Lung (tissue), 16 donors: ENCODE data around the gene MYOZ2. TPM values are rescaled to one million over a fixed set of nuclear protein-coding genes. Genes with fewer than 3 reads are reported as not detected.

Experiments used
- ATAC-seq: fragments of 200-7000 bp; cut with Tn5 transposase; one replicate; pipeline ENCODE4 v1.9.1; 2020; ENCODE audit warnings: moderate number of reproducible peaks; ENCODE audit not compliant: insufficient read depth, low FRiP score
- DNase-seq, 3 donors: peaks; one replicate each; pipeline ENCODE4 v3.0.0-alpha.2; 2013 to 2017
- H3K27ac ChIP-seq, 2 donors: one replicate each; pipeline ENCODE4 v1.5.1; 2013; ENCODE audit warnings: mild to moderate bottlenecking in 2 of 2, moderate library complexity in 2 of 2, control low read depth in 1 of 2, inconsistent platforms in 1 of 2, low read depth in 1 of 2, low read length in 1 of 2
- H3K27me3 ChIP-seq, 3 donors: one replicate each; pipeline ENCODE4 v1.5.1; 2013; ENCODE audit warnings: low read length in 2 of 3; ENCODE audit not compliant: control insufficient read depth in 3 of 3, insufficient read depth in 3 of 3
- H3K36me3 ChIP-seq, 4 donors: one replicate each; pipeline ENCODE4 v1.5.1; 2013; ENCODE audit warnings: low read length in 4 of 4, mild to moderate bottlenecking in 1 of 4, moderate library complexity in 1 of 4; ENCODE audit not compliant: control insufficient read depth in 4 of 4, insufficient read depth in 4 of 4
- H3K4me1 ChIP-seq, 5 donors: one replicate each; pipeline ENCODE4 v1.5.1; 2013; ENCODE audit warnings: low read length in 5 of 5, mild to moderate bottlenecking in 2 of 5, moderate library complexity in 1 of 5; ENCODE audit not compliant: control insufficient read depth in 5 of 5, insufficient read depth in 5 of 5
- H3K4me3 ChIP-seq: one replicate; pipeline ENCODE4 v1.5.1; 2013; ENCODE audit warnings: mild to moderate bottlenecking, control low read depth, moderate library complexity
- H3K9ac ChIP-seq, 2 donors: one replicate each; pipeline ENCODE4 v1.5.1; 2013; ENCODE audit warnings: low read length in 2 of 2, control low read depth in 1 of 2; ENCODE audit not compliant: insufficient read depth in 1 of 2
- H3K9me3 ChIP-seq, 4 donors: one replicate each; pipeline ENCODE4 v1.5.1; 2013; ENCODE audit warnings: low read length in 3 of 4, mild to moderate bottlenecking in 1 of 4, moderate library complexity in 1 of 4; ENCODE audit not compliant: control insufficient read depth in 4 of 4, insufficient read depth in 3 of 4
- WGBS, 2 donors: extraction: QIAGEN DNeasy Blood & Tissue Kit; methylation state at CpG; one replicate each; pipeline ENCODE4 v1.1.7; 2013; 5-methylcytosine and 5-hydroxymethylcytosine counted together
- long read RNA-seq, 5 donors: transcript quantifications; one replicate each; lab custom pipeline, GENCODE V29; 2026
- polyA plus RNA-seq, 2 donors: library from polyadenylated mRNA; stranded (reverse); fragments of 200-250 nt; gene quantifications; one replicate each; pipeline ENCODE4 v1.2.1, GENCODE V29; 2013
- total RNA-seq, 2 donors: library from RNA; depleted of rRNA in 1 of 2; stranded (reverse); fragments of >200 nt in 1 of 2; gene quantifications; one replicate each; pipeline ENCODE4 v1.2.1, GENCODE V29; 2014 to 2021
- TF ChIP-seq, protein P1 (sequence below): IDR thresholded peaks from 2 replicates; pipeline ENCODE4 v1.5.1; 2012; ENCODE audit warnings: mild to moderate bottlenecking; ENCODE audit errors: control extremely low read depth, extremely low read depth
- donor health status: control.
- donor health status: control.
- donor health status: Bipolar disorder and iron deficiency.
- donor health status: healthy.
- donor health status: DM: yes; HTN: yes; CAD: no.

MYOZ2 gene
- total RNA-seq: under 1 TPM; 0.09 to 0.63 TPM
- under 1 TPM; 0.09 to 0.20 TPM for polyA plus RNA-seq
- long read RNA-seq, donor 1, partial matches to known transcripts: 0 of 1 reads
- long read RNA-seq, donor 1, other reads (novel, unspliced or antisense): 0 of 1 reads
- long read RNA-seq, donor 2: 0 reads
- long read RNA-seq, donor 3: 0 reads
- long read RNA-seq, donor 4: 0 reads
- long read RNA-seq, donor 5: 0 reads

DNA sequence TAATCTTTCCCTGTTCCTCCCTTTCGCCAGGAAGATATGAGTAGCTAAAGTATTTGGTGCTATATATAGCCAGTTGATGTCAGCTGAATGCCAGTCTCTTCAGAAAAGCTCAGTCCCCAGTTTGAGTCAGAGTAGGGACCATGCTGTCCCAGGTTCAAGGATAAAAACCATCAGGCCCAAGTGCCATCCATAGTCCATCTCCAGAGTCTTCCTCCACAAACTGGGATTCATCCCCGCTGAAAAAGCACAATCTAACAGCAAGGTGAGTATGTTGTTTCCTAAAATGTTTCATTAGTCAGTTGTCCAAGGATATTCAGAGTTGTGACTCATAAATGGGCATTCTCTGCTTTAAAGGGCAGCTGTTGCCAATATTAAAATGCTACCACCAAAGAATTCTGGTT lies at the start of gene MYOZ2:
TSS of gene MYOZ2 (plus strand) at position 112 of the 401 bp plus-strand sequence. CDS start 694 bp downstream, outside the sequence.
- Histone ChIP-seq H3K4me1 (peaks cover 0 to 12% (median 0%) of the 10 kb centered on the region in 5 donors), H3K27me3 (no peaks in the 10 kb centered on the region), H3K9me3 (no peaks in the 10 kb centered on the region), H3K27ac (peak within 1 kb of the TSS in 1 of 2 donors; percentile 96), H3K36me3 (peaks cover 0 to 2% (median 0%) of the 10 kb centered on the region in 4 donors), H3K9ac (no peak within 1 kb of the TSS), H3K4me3 (no peak within 1 kb of the TSS)
- no peak for DNase-seq
- TF ChIP-seq, protein P1, sequence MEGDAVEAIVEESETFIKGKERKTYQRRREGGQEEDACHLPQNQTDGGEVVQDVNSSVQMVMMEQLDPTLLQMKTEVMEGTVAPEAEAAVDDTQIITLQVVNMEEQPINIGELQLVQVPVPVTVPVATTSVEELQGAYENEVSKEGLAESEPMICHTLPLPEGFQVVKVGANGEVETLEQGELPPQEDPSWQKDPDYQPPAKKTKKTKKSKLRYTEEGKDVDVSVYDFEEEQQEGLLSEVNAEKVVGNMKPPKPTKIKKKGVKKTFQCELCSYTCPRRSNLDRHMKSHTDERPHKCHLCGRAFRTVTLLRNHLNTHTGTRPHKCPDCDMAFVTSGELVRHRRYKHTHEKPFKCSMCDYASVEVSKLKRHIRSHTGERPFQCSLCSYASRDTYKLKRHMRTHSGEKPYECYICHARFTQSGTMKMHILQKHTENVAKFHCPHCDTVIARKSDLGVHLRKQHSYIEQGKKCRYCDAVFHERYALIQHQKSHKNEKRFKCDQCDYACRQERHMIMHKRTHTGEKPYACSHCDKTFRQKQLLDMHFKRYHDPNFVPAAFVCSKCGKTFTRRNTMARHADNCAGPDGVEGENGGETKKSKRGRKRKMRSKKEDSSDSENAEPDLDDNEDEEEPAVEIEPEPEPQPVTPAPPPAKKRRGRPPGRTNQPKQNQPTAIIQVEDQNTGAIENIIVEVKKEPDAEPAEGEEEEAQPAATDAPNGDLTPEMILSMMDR: no peak
- ATAC-seq: peak; percentile 27
- WGBS, 2 donors: 85 to 86% methylated on average over 2 of the region's 2 CpGs

DNA sequence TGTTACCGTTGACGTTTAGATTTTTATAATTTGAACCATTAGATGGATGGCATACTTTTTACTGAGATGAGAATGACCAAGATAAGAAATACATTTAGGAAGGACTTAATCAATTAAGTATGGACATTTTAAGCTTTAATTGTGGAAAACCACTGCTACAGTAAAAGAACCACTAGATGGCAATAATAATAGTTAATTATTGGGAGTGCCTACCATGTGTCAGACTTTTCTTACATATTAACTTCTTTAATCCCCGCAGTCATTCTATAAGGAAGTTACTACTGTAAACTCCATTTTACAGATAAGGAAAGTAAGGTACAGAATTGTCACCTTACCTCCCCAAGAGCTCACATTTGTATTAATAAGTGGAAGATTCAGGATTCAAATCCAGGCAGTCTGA lies 48.5 kb upstream of the MYOZ2 start:
- DNase-seq: no peak

DNA sequence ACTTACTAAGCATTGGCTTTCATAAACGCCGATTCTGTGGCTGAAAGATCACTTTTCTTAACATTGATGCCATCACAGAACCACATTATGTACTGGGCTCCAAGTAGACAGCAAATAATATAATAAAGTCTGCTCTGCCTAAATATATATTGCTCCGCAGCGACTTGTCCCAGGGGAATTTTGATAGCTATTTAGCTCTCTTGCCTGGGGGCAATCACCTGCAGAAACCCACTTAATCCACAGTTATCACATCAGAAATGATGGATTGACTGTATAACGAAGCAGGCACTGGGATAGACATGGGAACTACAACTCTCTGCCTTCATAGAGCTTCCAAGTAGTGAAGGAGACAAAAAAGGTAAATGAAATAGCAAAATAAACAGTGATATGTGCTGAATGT lies 48.0 kb upstream of the MYOZ2 start:
- H3K27me3 ChIP-seq: no peaks in the 10 kb centered on the region
- no peak overlapping the region for H3K9ac ChIP-seq
- peaks cover 0 to 7% (median 2%) of the 10 kb centered on the region in 5 donors for H3K4me1 ChIP-seq
- DNase-seq: no peak
- no peak overlapping the region for H3K4me3 ChIP-seq
- no peaks in the 10 kb centered on the region for H3K36me3 ChIP-seq
- 81 to 94% methylated on average over 5 of the region's 5 CpGs for WGBS, 2 donors
- TF ChIP-seq, protein P1: no peak
- ATAC-seq: no peak
- H3K9me3 ChIP-seq: no peaks in the 10 kb centered on the region
- H3K27ac ChIP-seq: no peak overlapping the region

More for the DNA sequence above, 48.5 kb upstream of the MYOZ2 start:
- no peak for ATAC-seq
- H3K9me3 ChIP-seq: no peaks in the 10 kb centered on the region
- TF ChIP-seq, protein P1: no peak
- H3K4me3 ChIP-seq: no peak overlapping the region
- H3K36me3 ChIP-seq: no peaks in the 10 kb centered on the region
- no peak overlapping the region for H3K27ac ChIP-seq
- 69 to 81% methylated on average over 3 of the region's 3 CpGs for WGBS, 2 donors
- H3K9ac ChIP-seq: no peak overlapping the region
- H3K27me3 ChIP-seq: no peaks in the 10 kb centered on the region
- peaks cover 0 to 7% (median 2%) of the 10 kb centered on the region in 5 donors for H3K4me1 ChIP-seq
